HCT116 (cell line): ENCODE results near the gene DNAJB1. TPM values are rescaled to one million over a fixed set of nuclear protein-coding genes. Genes with fewer than 3 reads are reported as not detected.

Source experiments
- ATAC-seq: fragments of 200-7000 bp; cut with Tn5 transposase; 2 replicates; pipeline ENCODE4 v1.9.1; 2020; ENCODE audit warnings: mild to moderate bottlenecking, moderate library complexity
- BruUV-seq: library from RNA; stranded (reverse); fragments of 400-500 nt; replicated peaks from 2 replicates; lab custom pipeline; 2021; lab: Mats Ljungman, UMichigan
- CTCF ChIA-PET: fragments of 300-600 bp; sonication (Branson Sonifier 250); formaldehyde crosslinking; loops from one replicate; lab custom pipeline; 2021; ENCODE audit warnings: antibody characterized with exemption; lab: Charles Lee
- POLR2A ChIA-PET: fragments of 300-600, 350-600 bp; sonication (Branson Sonifier 250); formaldehyde crosslinking; loops from one replicate; lab custom pipeline; 2021; ENCODE audit warnings: antibody characterized with exemption; lab: Charles Lee
- RAD21 ChIA-PET, 2 experiments: fragments of 300-600 bp; sonication (Branson Sonifier 250); formaldehyde crosslinking; loops; one replicate each; lab custom pipeline; 2023; ENCODE audit warnings: low total read pairs in 2 of 2; ENCODE audit not compliant: uncharacterized antibody in 2 of 2, unreplicated experiment in 2 of 2, low non-redundant PET in 1 of 2; lab: Charles Lee
- DNase-seq: peaks from one replicate; pipeline ENCODE4 v3.0.0-alpha.2; 2010; ENCODE audit warnings: low read depth, low spot score
- H2AFZ ChIP-seq: fragments of 200-600 bp; shearing (Covaris generic), sonication (generic); 2 replicates; pipeline ENCODE4 v1.6.1; 2017; ENCODE audit warnings: low read depth, mixed run types, mixed read lengths, antibody characterized with exemption, low read length; ENCODE audit not compliant: poor library complexity, severe bottlenecking
- H3K27ac ChIP-seq: 2 replicates; pipeline ENCODE4 v1.5.1; 2012; ENCODE audit warnings: low read depth, low read length
- H3K27me3 ChIP-seq: fragments of 200-600 bp; sonication (generic); 2 replicates; pipeline ENCODE4 v1.6.1; 2016; ENCODE audit warnings: mixed run types, low read length, mixed read lengths; ENCODE audit not compliant: insufficient read depth
- H3K36me3 ChIP-seq, 2 experiments: fragments of 200-500 bp in 1 of 2; fragments of 200-600 bp in 1 of 2; sonication (Bioruptor generic) in 1 of 2; sonication (generic) in 1 of 2; 2 replicates each; pipeline versions ENCODE4 v1.5.1 to v1.6.1; 2014 to 2016; ENCODE audit warnings: low read length in 2 of 2, inconsistent platforms in 1 of 2, mixed read lengths in 1 of 2, mixed run types in 1 of 2; ENCODE audit not compliant: insufficient read depth in 2 of 2, control insufficient read depth in 1 of 2
- H3K4me1 ChIP-seq, 2 experiments: fragments of 200-600 bp in 1 of 2; sonication (generic) in 1 of 2; 2 replicates each; pipeline versions ENCODE4 v1.5.1 to v1.6.1; 2012 to 2017; ENCODE audit warnings: low read length in 2 of 2, inconsistent platforms in 1 of 2, mild to moderate bottlenecking in 1 of 2, mixed read lengths in 1 of 2, mixed run types in 1 of 2, moderate library complexity in 1 of 2; ENCODE audit not compliant: insufficient read depth in 2 of 2, control insufficient read depth in 1 of 2
- H3K4me2 ChIP-seq: fragments of 200-600 bp; sonication (generic); 2 replicates; pipeline ENCODE4 v1.6.1; 2017; ENCODE audit warnings: mixed run types, low read length, mixed read lengths
- H3K4me3 ChIP-seq, 2 experiments: fragments of 200-600 bp in 1 of 2; sonication (generic) in 1 of 2; replicated peaks in 1 of 2; 2 replicates each; pipeline ENCODE4 v1.5.1; 2011 to 2016; ENCODE audit warnings: low read length in 2 of 2, control low read depth in 1 of 2, low read depth in 1 of 2, mild to moderate bottlenecking in 1 of 2, mixed read lengths in 1 of 2, mixed run types in 1 of 2
- H3K79me2 ChIP-seq: fragments of 200-600 bp; sonication (generic); 2 replicates; pipeline ENCODE4 v1.6.1; 2017; ENCODE audit warnings: mild to moderate bottlenecking, mixed run types, low read length, moderate library complexity, mixed read lengths; ENCODE audit not compliant: insufficient read depth
- H3K9ac ChIP-seq: fragments of 200-600 bp; sonication (generic); 2 replicates; pipeline ENCODE4 v1.6.1; 2016; ENCODE audit warnings: low read length, mixed read lengths
- H3K9me2 ChIP-seq: fragments of 200-600 bp; sonication (generic), shearing (Covaris generic); 2 replicates; pipeline ENCODE4 v1.6.1; 2017; ENCODE audit warnings: mixed run types, mild to moderate bottlenecking, moderate library complexity; ENCODE audit not compliant: insufficient read depth
- H3K9me3 ChIP-seq, 2 experiments: fragments of 200-500 bp in 1 of 2; fragments of 200-600 bp in 1 of 2; sonication (Bioruptor generic) in 1 of 2; sonication (generic) in 1 of 2; 2 replicates each; pipeline ENCODE4 v1.6.1; 2014 to 2017; ENCODE audit warnings: low read length in 2 of 2, mixed read lengths in 2 of 2, inconsistent platforms in 1 of 2, low read depth in 1 of 2, mild to moderate bottlenecking in 1 of 2, mixed run types in 1 of 2, moderate library complexity in 1 of 2; ENCODE audit not compliant: control insufficient read depth in 1 of 2, insufficient read depth in 1 of 2
- H4K20me1 ChIP-seq: fragments of 200-600 bp; sonication (generic), shearing (Covaris generic); 2 replicates; pipeline ENCODE4 v1.6.1; 2017; ENCODE audit warnings: mixed run types, mild to moderate bottlenecking, moderate library complexity; ENCODE audit not compliant: insufficient read depth
- CBX3 ChIP-seq: IDR thresholded peaks from 2 replicates; pipeline ENCODE4 v1.6.1; 2012; ENCODE audit warnings: low read depth
- CEBPB ChIP-seq: IDR thresholded peaks from 2 replicates; pipeline ENCODE4 v1.6.1; 2012; ENCODE audit warnings: low read depth
- CTCF ChIP-seq, 3 experiments: fragments of 200-600 bp in 1 of 3; sonication (generic) in 1 of 3; IDR thresholded peaks in 2 of 3; conservative IDR thresholded peaks in 1 of 3; 2 replicates each; pipeline ENCODE4 v1.5.1; 2012 to 2017; ENCODE audit warnings: low read depth in 2 of 3, low read length in 2 of 3, antibody characterized with exemption in 1 of 3, borderline replicate concordance in 1 of 3, control low read depth in 1 of 3, mild to moderate bottlenecking in 1 of 3, mixed read lengths in 1 of 3, mixed run types in 1 of 3, moderate library complexity in 1 of 3; ENCODE audit not compliant: insufficient read depth in 1 of 3
- EGR1 ChIP-seq: IDR thresholded peaks from 2 replicates; pipeline ENCODE4 v1.6.1; 2012; ENCODE audit warnings: low read depth
- ELF1 ChIP-seq: IDR thresholded peaks from 2 replicates; pipeline ENCODE4 v1.6.1; 2012; ENCODE audit warnings: low read depth, borderline replicate concordance
- JUND ChIP-seq: IDR thresholded peaks from 2 replicates; pipeline ENCODE4 v1.6.1; 2012
- POLR2AphosphoS5 ChIP-seq: IDR thresholded peaks from 2 replicates; pipeline ENCODE4 v1.6.1; 2011; ENCODE audit warnings: mild to moderate bottlenecking, low read depth, low read length, moderate library complexity
- RAD21 ChIP-seq: IDR thresholded peaks from 2 replicates; pipeline ENCODE4 v1.6.1; 2012; ENCODE audit warnings: low read depth, mild to moderate bottlenecking
- YY1 ChIP-seq: IDR thresholded peaks from 2 replicates; pipeline ENCODE4 v1.6.1; 2011; ENCODE audit warnings: low read length, low read depth, moderate library complexity, mild to moderate bottlenecking; ENCODE audit not compliant: insufficient replicate concordance; ENCODE audit errors: extremely low read depth
- ZBTB33 ChIP-seq: IDR thresholded peaks from 2 replicates; pipeline ENCODE4 v1.6.1; 2011; ENCODE audit warnings: mild to moderate bottlenecking, low read length, moderate library complexity; ENCODE audit not compliant: insufficient replicate concordance; ENCODE audit errors: extremely low read depth
- ZFX ChIP-seq: fragments of 450-650 bp; IDR thresholded peaks from 2 replicates; pipeline ENCODE4 v1.6.1; 2017
- intact Hi-C: fragments of 100-400 bp; cut with micrococcal nuclease; formaldehyde crosslinking; loops from 2 replicates; pipeline ENCODE4 v1.10.0; 2022
- total RNA-seq: library from RNA; stranded (reverse); gene quantifications from one replicate; pipeline ENCODE4 v1.2.1, GENCODE V29; 2021; ENCODE audit not compliant: unreplicated experiment

The DNAJB1 gene
- total RNA-seq, 1 experiment from 2014 or later, result 175 TPM

- Histone ChIP-seq H3K36me3 (peaks cover 9 to 22% of the 10 kb centered on the region in 2 experiments; a peak in 3 of 4 replicates), H3K4me2 (no peak overlapping the region), H3K9ac (no peak overlapping the region), H3K27ac (no peak overlapping the region), H3K9me3 (no peaks in the 10 kb centered on the region), H4K20me1 (no peaks in the 10 kb centered on the region), H2AFZ (no peak overlapping the region), H3K9me2 (no peaks in the 10 kb centered on the region), H3K4me3 (no peak overlapping the region), H3K4me1 (peaks cover 0 to 15% of the 10 kb centered on the region in 2 experiments; a peak in 2 of 4 replicates), H3K79me2 (peaks cover 11% of the 10 kb centered on the region; the same call in 1 of the 2 replicates), H3K27me3 (no peaks in the 10 kb centered on the region)
- BruUV-seq, result no TSS peak
- POLR2A ChIA-PET, result no interaction called here
- RAD21 ChIA-PET, result no interaction called here
- CTCF ChIA-PET, result no interaction called here
- intact Hi-C loops, result loop anchor here (5.0 to 10.0 kb wide), 2 partner anchors 48 to 120 kb away; partner anchors contain the start of gene PKN1
- DNase-seq (no peak), ATAC-seq (no peak)
- TF ChIP-seq ZFX, result no peak
- TF ChIP-seq EGR1, result no peak
- no peak for TF ChIP-seq ZBTB33
- TF ChIP-seq CTCF (IDR thresholded peaks at IDR 0.05 in 2 of 3, conservative IDR thresholded peaks at IDR 0.05 in 1 of 3; ENCODE audit: borderline replicate concordance in 1 of 3, insufficient read depth in 1 of 3, low read depth in 2 of 3, low read length in 2 of 3), result no peak
- TF ChIP-seq CBX3, result no peak
- no peak for TF ChIP-seq ELF1
- no peak for TF ChIP-seq CEBPB
- TF ChIP-seq YY1, result no peak
- TF ChIP-seq JUND, result no peak
- no peak for TF ChIP-seq POLR2AphosphoS5
- TF ChIP-seq RAD21, result no peak
These were observed 35.8 kb downstream of the DNAJB1 start for GRCh38 chr19:14482172-14482941.
